ENCODE results near the gene SUPT4H1.

Gene SUPT4H1

DNA sequence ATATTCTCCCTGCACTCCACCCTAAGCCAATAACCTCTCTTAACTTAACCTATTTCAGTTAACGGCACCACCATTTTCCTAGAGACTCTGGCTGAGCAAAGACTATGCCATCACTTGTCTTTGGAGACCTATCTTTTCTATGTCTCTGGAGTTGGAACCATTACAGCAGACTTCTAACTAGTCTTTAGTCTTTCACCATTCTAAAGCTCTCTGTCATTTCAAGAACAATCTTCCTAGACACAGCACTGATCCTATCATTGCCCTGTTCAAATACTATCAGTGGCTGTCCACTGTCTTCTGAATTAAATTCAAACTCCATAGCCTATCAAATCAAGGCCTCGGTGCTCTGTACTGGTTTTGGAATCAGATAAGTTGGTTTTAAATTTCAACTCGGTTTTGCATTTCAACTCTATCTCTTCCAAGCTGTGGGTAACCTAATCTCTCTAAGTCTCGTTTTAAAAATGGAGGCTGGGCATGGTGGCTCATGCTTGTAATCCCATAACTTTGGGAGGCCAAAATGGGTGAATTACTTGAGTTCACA lies 33.4 kb upstream of the SUPT4H1 start:
- TF ChIP-seq, protein P1, sequence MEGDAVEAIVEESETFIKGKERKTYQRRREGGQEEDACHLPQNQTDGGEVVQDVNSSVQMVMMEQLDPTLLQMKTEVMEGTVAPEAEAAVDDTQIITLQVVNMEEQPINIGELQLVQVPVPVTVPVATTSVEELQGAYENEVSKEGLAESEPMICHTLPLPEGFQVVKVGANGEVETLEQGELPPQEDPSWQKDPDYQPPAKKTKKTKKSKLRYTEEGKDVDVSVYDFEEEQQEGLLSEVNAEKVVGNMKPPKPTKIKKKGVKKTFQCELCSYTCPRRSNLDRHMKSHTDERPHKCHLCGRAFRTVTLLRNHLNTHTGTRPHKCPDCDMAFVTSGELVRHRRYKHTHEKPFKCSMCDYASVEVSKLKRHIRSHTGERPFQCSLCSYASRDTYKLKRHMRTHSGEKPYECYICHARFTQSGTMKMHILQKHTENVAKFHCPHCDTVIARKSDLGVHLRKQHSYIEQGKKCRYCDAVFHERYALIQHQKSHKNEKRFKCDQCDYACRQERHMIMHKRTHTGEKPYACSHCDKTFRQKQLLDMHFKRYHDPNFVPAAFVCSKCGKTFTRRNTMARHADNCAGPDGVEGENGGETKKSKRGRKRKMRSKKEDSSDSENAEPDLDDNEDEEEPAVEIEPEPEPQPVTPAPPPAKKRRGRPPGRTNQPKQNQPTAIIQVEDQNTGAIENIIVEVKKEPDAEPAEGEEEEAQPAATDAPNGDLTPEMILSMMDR (IDR thresholded peaks at IDR 0.05; ENCODE audit: poor library complexity, severe bottlenecking), result no peak
- no peaks in the 10 kb centered on the region; the same call in 1 of the 2 replicates for H3K36me3 ChIP-seq (ENCODE audit: low read depth)
- H3K9me3 ChIP-seq (ENCODE audit: severe bottlenecking), result no peaks in the 10 kb centered on the region
- H3K27ac ChIP-seq (ENCODE audit: poor library complexity, severe bottlenecking), result no peak overlapping the region
- H3K27me3 ChIP-seq (ENCODE audit: insufficient read depth, poor library complexity, severe bottlenecking), result no peaks in the 10 kb centered on the region
- ATAC-seq (ENCODE audit: low read depth) (no peak), DNase-seq (ENCODE audit: low spot score) (no peak)
- H3K4me1 ChIP-seq (ENCODE audit: insufficient read depth, poor library complexity, severe bottlenecking), result peaks cover 19% of the 10 kb centered on the region
- no peak overlapping the region for H3K4me3 ChIP-seq (ENCODE audit: severe bottlenecking)

DNA sequence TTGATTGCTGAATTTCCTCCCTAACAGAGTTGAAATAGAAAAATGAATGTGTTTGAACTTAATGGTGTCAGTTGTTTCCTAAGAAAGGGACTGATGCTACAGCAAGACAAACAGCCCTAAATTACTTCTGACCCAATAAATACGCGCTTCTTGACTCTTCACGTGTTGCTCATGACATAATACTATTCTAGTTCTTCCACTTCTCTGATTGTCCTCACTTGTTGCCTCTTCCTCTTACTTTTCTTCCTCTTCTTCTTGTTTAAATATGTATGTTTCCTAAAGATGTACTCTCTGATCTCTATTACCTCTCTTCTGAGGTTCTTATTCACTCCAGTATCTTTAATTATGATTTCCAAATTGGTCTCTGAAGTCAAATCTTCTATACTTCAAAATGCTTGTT lies 32.9 kb upstream of the SUPT4H1 start:
- DNase-seq (ENCODE audit: low spot score), result no peak

DNA sequence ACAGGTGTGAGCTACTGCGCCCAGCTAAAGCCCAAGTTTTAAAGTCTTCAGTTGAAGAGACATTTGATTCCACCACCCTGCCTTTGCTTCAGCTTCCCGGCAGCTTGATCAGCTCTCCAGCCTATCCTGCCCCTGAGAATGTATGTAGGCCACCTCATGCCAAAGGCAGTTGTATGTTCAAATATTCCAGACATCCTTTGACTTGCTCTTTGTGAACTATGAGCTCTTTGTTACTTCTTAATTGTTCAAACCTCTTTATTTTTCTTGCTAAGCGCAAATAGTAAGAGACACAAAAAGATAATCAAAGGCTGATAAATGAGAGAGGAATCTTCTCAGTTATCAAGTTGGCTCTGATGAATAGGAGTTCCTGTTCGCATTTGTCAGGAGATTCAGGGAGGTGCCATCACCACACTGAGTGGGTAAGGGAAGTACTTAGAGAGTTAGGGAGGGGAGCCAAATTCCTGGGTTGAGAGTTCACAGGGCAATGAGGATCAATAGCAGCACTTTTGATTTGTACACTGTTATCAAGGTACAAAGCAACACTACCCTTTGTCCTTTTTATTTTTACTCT lies 32.0 kb upstream of the SUPT4H1 start:
- Histone ChIP-seq H3K4me3 (ENCODE audit: severe bottlenecking) (no peak overlapping the region), H3K9me3 (ENCODE audit: severe bottlenecking) (no peaks in the 10 kb centered on the region), H3K36me3 (ENCODE audit: low read depth) (no peaks in the 10 kb centered on the region), H3K27me3 (ENCODE audit: insufficient read depth, poor library complexity, severe bottlenecking) (no peaks in the 10 kb centered on the region), H3K4me1 (ENCODE audit: insufficient read depth, poor library complexity, severe bottlenecking) (peaks cover 17% of the 10 kb centered on the region), H3K27ac (ENCODE audit: poor library complexity, severe bottlenecking) (no peak overlapping the region)
- TF ChIP-seq, protein P1 (IDR thresholded peaks at IDR 0.05; ENCODE audit: poor library complexity, severe bottlenecking), result no peak
- DNase-seq (ENCODE audit: low spot score) (no peak), ATAC-seq (ENCODE audit: low read depth) (peak; percentile 27; the same call in 1 of the 3 replicates)

More for the DNA sequence above, 32.9 kb upstream of the SUPT4H1 start:
- H3K4me3 ChIP-seq (ENCODE audit: severe bottlenecking), result no peak overlapping the region
- TF ChIP-seq, protein P1 (IDR thresholded peaks at IDR 0.05; ENCODE audit: poor library complexity, severe bottlenecking), result no peak
- H3K4me1 ChIP-seq (ENCODE audit: insufficient read depth, poor library complexity, severe bottlenecking), result peaks cover 19% of the 10 kb centered on the region
- no peaks in the 10 kb centered on the region for H3K36me3 ChIP-seq (ENCODE audit: low read depth)
- no peak overlapping the region for H3K27ac ChIP-seq (ENCODE audit: poor library complexity, severe bottlenecking)
- no peaks in the 10 kb centered on the region for H3K27me3 ChIP-seq (ENCODE audit: insufficient read depth, poor library complexity, severe bottlenecking)
- H3K9me3 ChIP-seq (ENCODE audit: severe bottlenecking), result no peaks in the 10 kb centered on the region
- no peak for ATAC-seq (ENCODE audit: low read depth)

DNA sequence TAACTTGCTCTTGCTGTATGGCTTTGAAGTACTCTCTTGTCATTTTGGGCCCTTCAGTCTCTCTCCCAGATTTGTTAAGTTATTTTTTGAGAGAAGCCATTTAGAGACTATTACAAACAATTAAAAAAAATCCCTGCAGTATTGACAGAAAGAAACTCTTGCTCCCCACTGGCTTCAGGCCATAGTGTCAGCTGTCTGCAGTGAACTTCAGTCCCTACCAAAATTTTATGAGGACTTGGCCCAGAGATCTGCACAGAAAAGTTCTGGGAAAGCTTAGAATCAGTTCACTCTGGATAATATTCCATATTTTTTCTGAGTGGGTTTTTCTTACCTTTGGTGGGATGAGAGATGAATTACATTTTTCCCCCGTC lies 30.9 kb upstream of the SUPT4H1 start:
- TF ChIP-seq, protein P1 (IDR thresholded peaks at IDR 0.05; ENCODE audit: poor library complexity, severe bottlenecking), result no peak
- Histone ChIP-seq H3K4me3 (ENCODE audit: severe bottlenecking) (no peak overlapping the region), H3K9me3 (ENCODE audit: severe bottlenecking) (no peaks in the 10 kb centered on the region), H3K4me1 (ENCODE audit: insufficient read depth, poor library complexity, severe bottlenecking) (peaks cover 8% of the 10 kb centered on the region), H3K36me3 (ENCODE audit: low read depth) (no peaks in the 10 kb centered on the region), H3K27me3 (ENCODE audit: insufficient read depth, poor library complexity, severe bottlenecking) (no peaks in the 10 kb centered on the region), H3K27ac (ENCODE audit: poor library complexity, severe bottlenecking) (no peak overlapping the region)
- DNase-seq (ENCODE audit: low spot score), result no peak
- ATAC-seq (ENCODE audit: low read depth), result no peak
